ENCODE results near the gene AHDC1. TPM values are rescaled to one million over a fixed set of nuclear protein-coding genes. Genes with fewer than 3 reads are reported as not detected.

Gene AHDC1
- total and polyA plus RNA-seq, 2 donors, result 4.2 to 22.6 TPM

- H3K4me1 ChIP-seq (ENCODE audit: control insufficient read depth in 2 of 2, insufficient read depth in 2 of 2, low read length in 2 of 2), result peaks cover 0 to 17% of the 10 kb centered on the region in 2 donors
- no peak for DNase-seq (ENCODE audit: low read depth in 6 of 9, low spot score in 9 of 9)
- H3K4me3 ChIP-seq (ENCODE audit: low read length in 2 of 2), result no peak overlapping the region
- peaks cover 3 to 7% of the 10 kb centered on the region in 2 donors for H3K9me3 ChIP-seq (ENCODE audit: control insufficient read depth in 2 of 2, insufficient read depth in 1 of 2, low read length in 1 of 2)
- H3K27ac ChIP-seq (ENCODE audit: low read depth in 1 of 2, low read length in 1 of 2), result no peak overlapping the region
- no peaks in the 10 kb centered on the region for H3K27me3 ChIP-seq (ENCODE audit: control insufficient read depth in 2 of 2, insufficient read depth in 1 of 2, low read length in 1 of 2)
- peaks cover 76 to 86% of the 10 kb centered on the region in 2 donors for H3K36me3 ChIP-seq (ENCODE audit: control insufficient read depth in 2 of 2, insufficient read depth in 2 of 2, low read length in 1 of 2)
- 98% methylated on average over 39 of the region's 39 CpGs for WGBS
Observed at GRCh38 chr1:27548136-27548853, 55.6 kb downstream of the AHDC1 start.

- 97% methylated on average over 44 of the region's 44 CpGs for WGBS
- Histone ChIP-seq H3K27me3 (ENCODE audit: control insufficient read depth in 2 of 2, insufficient read depth in 1 of 2, low read length in 1 of 2) (no peaks in the 10 kb centered on the region), H3K27ac (ENCODE audit: low read depth in 1 of 2, low read length in 1 of 2) (no peak overlapping the region), H3K36me3 (ENCODE audit: control insufficient read depth in 2 of 2, insufficient read depth in 2 of 2, low read length in 1 of 2) (peaks cover 74 to 86% of the 10 kb centered on the region in 2 donors), H3K4me3 (ENCODE audit: low read length in 2 of 2) (no peak overlapping the region), H3K4me1 (ENCODE audit: control insufficient read depth in 2 of 2, insufficient read depth in 2 of 2, low read length in 2 of 2) (peaks cover 0 to 24% of the 10 kb centered on the region in 2 donors), H3K9me3 (ENCODE audit: control insufficient read depth in 2 of 2, insufficient read depth in 1 of 2, low read length in 1 of 2) (peaks cover 3 to 7% of the 10 kb centered on the region in 2 donors)
- no peak for DNase-seq (ENCODE audit: low read depth in 6 of 9, low spot score in 9 of 9)
Observed at GRCh38 chr1:27547220-27548116, 56.5 kb downstream of the AHDC1 start.

DNA sequence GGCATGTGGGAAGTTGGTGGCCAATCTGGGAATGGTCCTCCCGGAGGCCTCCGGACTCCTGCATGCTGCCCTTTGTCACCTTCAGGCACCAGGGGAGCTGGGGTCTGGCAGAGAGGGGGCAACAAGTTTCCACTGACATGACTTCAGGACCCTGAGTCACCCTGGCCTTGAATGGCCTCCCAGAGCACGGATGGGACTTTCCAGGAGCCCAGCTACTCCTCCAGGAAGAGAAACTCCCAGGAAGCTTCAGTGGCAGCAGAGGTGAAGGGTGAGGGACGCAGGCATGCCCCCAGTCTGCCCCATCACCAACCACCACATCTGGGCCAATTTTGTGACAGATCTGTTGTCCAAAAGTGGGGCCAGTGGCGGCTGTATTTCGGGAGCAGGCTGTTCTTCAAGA lies 58.1 kb downstream of the AHDC1 start:
- WGBS, result 96% methylated on average over 6 of the region's 6 CpGs
- H3K36me3 ChIP-seq (ENCODE audit: control insufficient read depth in 2 of 2, insufficient read depth in 2 of 2, low read length in 1 of 2), result peaks cover 61 to 78% of the 10 kb centered on the region in 2 donors

GRCh38 chr1:27545271-27545670 lies 58.7 kb downstream of the AHDC1 start:
- DNase-seq (ENCODE audit: low read depth in 6 of 9, low spot score in 9 of 9), result no peak
- WGBS, result 94% methylated on average over 5 of the region's 5 CpGs
- Histone ChIP-seq H3K27ac (ENCODE audit: low read depth in 1 of 2, low read length in 1 of 2) (no peak overlapping the region), H3K4me1 (ENCODE audit: control insufficient read depth in 2 of 2, insufficient read depth in 2 of 2, low read length in 2 of 2) (peaks cover 11 to 45% of the 10 kb centered on the region in 2 donors), H3K36me3 (ENCODE audit: control insufficient read depth in 2 of 2, insufficient read depth in 2 of 2, low read length in 1 of 2) (peaks cover 59 to 77% of the 10 kb centered on the region in 2 donors), H3K9me3 (ENCODE audit: control insufficient read depth in 2 of 2, insufficient read depth in 1 of 2, low read length in 1 of 2) (peaks cover 0 to 2% of the 10 kb centered on the region in 2 donors), H3K4me3 (ENCODE audit: low read length in 2 of 2) (no peak overlapping the region), H3K27me3 (ENCODE audit: control insufficient read depth in 2 of 2, insufficient read depth in 1 of 2, low read length in 1 of 2) (no peaks in the 10 kb centered on the region)

More for the DNA sequence above, 58.1 kb downstream of the AHDC1 start:
- H3K27ac ChIP-seq (ENCODE audit: low read depth in 1 of 2, low read length in 1 of 2), result peak overlapping the region; percentile 9 to 22
- H3K27me3 ChIP-seq (ENCODE audit: control insufficient read depth in 2 of 2, insufficient read depth in 1 of 2, low read length in 1 of 2), result no peaks in the 10 kb centered on the region
- H3K9me3 ChIP-seq (ENCODE audit: control insufficient read depth in 2 of 2, insufficient read depth in 1 of 2, low read length in 1 of 2), result peaks cover 0 to 2% of the 10 kb centered on the region in 2 donors
- no peak overlapping the region for H3K4me3 ChIP-seq (ENCODE audit: low read length in 2 of 2)
- no peak for DNase-seq (ENCODE audit: low read depth in 6 of 9, low spot score in 9 of 9)
- peaks cover 8 to 39% of the 10 kb centered on the region in 2 donors for H3K4me1 ChIP-seq (ENCODE audit: control insufficient read depth in 2 of 2, insufficient read depth in 2 of 2, low read length in 2 of 2)

DNA sequence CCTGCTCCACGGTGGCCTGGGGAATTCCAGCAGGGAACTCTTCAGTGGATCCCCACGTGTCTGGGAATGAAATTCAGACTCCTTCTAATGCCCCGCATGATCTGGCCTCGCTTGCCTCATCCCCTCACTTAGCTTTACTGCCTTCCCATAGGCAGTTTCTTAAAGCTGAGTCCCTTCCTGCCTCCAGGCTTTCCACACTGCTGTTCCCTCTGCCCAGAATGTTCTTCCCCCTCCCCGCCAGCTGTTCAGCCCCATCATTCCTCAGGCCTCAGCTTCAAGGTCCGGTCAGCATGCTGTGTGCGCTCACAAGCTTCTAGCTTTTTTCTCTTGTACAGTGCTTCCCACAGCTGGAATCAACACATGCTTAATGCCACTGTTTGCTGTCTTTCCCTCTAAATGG lies 59.1 kb downstream of the AHDC1 start:
- peaks cover 0 to 2% of the 10 kb centered on the region in 2 donors for H3K9me3 ChIP-seq (ENCODE audit: control insufficient read depth in 2 of 2, insufficient read depth in 1 of 2, low read length in 1 of 2)
- H3K4me1 ChIP-seq (ENCODE audit: control insufficient read depth in 2 of 2, insufficient read depth in 2 of 2, low read length in 2 of 2), result peaks cover 11 to 50% of the 10 kb centered on the region in 2 donors
- 95% methylated on average over 7 of the region's 7 CpGs for WGBS
- H3K27me3 ChIP-seq (ENCODE audit: control insufficient read depth in 2 of 2, insufficient read depth in 1 of 2, low read length in 1 of 2), result no peaks in the 10 kb centered on the region
- H3K36me3 ChIP-seq (ENCODE audit: control insufficient read depth in 2 of 2, insufficient read depth in 2 of 2, low read length in 1 of 2), result peaks cover 56 to 77% of the 10 kb centered on the region in 2 donors
- no peak for DNase-seq (ENCODE audit: low read depth in 6 of 9, low spot score in 9 of 9)
- H3K4me3 ChIP-seq (ENCODE audit: low read length in 2 of 2), result no peak overlapping the region
- no peak overlapping the region for H3K27ac ChIP-seq (ENCODE audit: low read depth in 1 of 2, low read length in 1 of 2)

GRCh38 chr1:27543284-27543683 lies 60.7 kb downstream of the AHDC1 start:
- Histone ChIP-seq H3K4me3 (ENCODE audit: low read length in 2 of 2) (no peak overlapping the region), H3K4me1 (ENCODE audit: control insufficient read depth in 2 of 2, insufficient read depth in 2 of 2, low read length in 2 of 2) (peaks cover 11 to 55% of the 10 kb centered on the region in 2 donors), H3K36me3 (ENCODE audit: control insufficient read depth in 2 of 2, insufficient read depth in 2 of 2, low read length in 1 of 2) (peaks cover 43 to 71% of the 10 kb centered on the region in 2 donors), H3K9me3 (ENCODE audit: control insufficient read depth in 2 of 2, insufficient read depth in 1 of 2, low read length in 1 of 2) (peaks cover 0 to 2% of the 10 kb centered on the region in 2 donors), H3K27me3 (ENCODE audit: control insufficient read depth in 2 of 2, insufficient read depth in 1 of 2, low read length in 1 of 2) (no peaks in the 10 kb centered on the region), H3K27ac (ENCODE audit: low read depth in 1 of 2, low read length in 1 of 2) (peak overlapping the region; percentile 66 to 80)
- DNase-seq (ENCODE audit: low read depth in 6 of 9, low spot score in 9 of 9), result no peak
- 96% methylated on average over 6 of the region's 6 CpGs for WGBS

GRCh38 chr1:27542463-27543273 lies 61.3 kb downstream of the AHDC1 start:
- Histone ChIP-seq H3K4me1 (ENCODE audit: control insufficient read depth in 2 of 2, insufficient read depth in 2 of 2, low read length in 2 of 2) (peaks cover 11 to 55% of the 10 kb centered on the region in 2 donors), H3K27ac (ENCODE audit: low read depth in 1 of 2, low read length in 1 of 2) (peak overlapping the region; percentile 66 to 80), H3K27me3 (ENCODE audit: control insufficient read depth in 2 of 2, insufficient read depth in 1 of 2, low read length in 1 of 2) (no peaks in the 10 kb centered on the region), H3K9me3 (ENCODE audit: control insufficient read depth in 2 of 2, insufficient read depth in 1 of 2, low read length in 1 of 2) (peaks cover 0 to 2% of the 10 kb centered on the region in 2 donors), H3K36me3 (ENCODE audit: control insufficient read depth in 2 of 2, insufficient read depth in 2 of 2, low read length in 1 of 2) (peaks cover 37 to 65% of the 10 kb centered on the region in 2 donors), H3K4me3 (ENCODE audit: low read length in 2 of 2) (no peak overlapping the region)
- DNase-seq (ENCODE audit: low read depth in 6 of 9, low spot score in 9 of 9), result no peak
- WGBS, result 94% methylated on average over 19 of the region's 19 CpGs

DNA sequence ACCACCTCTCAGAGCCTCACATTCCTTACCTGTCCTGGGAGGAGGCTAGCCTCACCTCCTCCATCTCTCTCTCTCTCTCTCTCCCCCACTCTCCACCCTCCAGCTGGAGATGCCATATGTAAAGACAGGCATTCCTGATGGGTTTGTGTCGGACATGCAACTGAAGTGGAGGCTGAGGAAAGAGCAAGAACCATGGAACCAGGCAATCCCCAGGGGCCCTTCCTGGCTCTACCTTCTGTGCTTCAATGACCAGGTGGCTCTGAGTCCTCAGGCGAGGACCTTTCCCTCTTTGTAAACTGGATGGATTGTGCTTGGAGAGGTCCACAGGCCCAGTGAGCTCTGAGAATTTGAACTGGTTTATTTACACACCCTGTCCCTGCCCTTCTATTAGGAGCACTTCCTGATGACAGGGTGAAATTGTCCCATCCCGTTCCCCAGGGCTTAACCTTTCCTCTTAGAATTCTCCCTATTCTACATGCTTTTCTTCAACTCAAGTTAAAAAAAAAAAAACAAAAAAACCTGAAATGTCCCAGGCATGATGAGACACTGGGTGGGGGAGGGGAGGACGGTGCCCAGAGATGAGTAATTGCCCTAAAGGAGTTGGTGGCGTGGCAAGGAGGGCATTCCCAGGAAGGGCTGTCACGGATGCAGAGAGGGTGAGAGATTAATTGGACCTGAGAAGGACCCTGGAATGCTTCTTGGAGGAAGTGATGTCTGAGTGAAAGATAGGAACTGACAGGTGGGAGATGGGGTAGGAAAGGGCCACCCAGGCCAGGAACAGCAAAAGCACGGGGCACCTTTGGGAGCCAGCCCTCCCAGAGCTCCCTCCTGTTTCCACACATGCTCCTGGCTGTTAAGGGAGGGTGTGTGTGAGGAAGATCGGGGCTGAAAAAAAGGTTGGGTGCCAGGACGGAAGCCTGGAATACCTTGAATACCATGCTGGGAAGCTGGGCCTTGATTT lies 63.8 kb downstream of the AHDC1 start:
- Histone ChIP-seq H3K9me3 (ENCODE audit: control insufficient read depth in 2 of 2, insufficient read depth in 1 of 2, low read length in 1 of 2) (no peaks in the 10 kb centered on the region), H3K4me1 (ENCODE audit: control insufficient read depth in 2 of 2, insufficient read depth in 2 of 2, low read length in 2 of 2) (peaks cover 11 to 68% of the 10 kb centered on the region in 2 donors), H3K27ac (ENCODE audit: low read depth in 1 of 2, low read length in 1 of 2) (no peak overlapping the region), H3K36me3 (ENCODE audit: control insufficient read depth in 2 of 2, insufficient read depth in 2 of 2, low read length in 1 of 2) (peaks cover 32 to 56% of the 10 kb centered on the region in 2 donors), H3K4me3 (ENCODE audit: low read length in 2 of 2) (no peak overlapping the region), H3K27me3 (ENCODE audit: control insufficient read depth in 2 of 2, insufficient read depth in 1 of 2, low read length in 1 of 2) (no peaks in the 10 kb centered on the region)
- no peak for DNase-seq (ENCODE audit: low read depth in 6 of 9, low spot score in 9 of 9)
- 89% methylated on average over 9 of the region's 9 CpGs for WGBS
